Activated CD4-positive, alpha-beta T cell treated with anti-CD3 and anti-CD28 coated beads, Interleukin-2, amount 10 ng/mL, durations not matched to agents 7 days and 5 days (primary cell): ENCODE data around the gene LTB. TPM values are rescaled to one million over a fixed set of nuclear protein-coding genes. Genes with fewer than 3 reads are reported as not detected.

Experiments used
- CTCF ChIA-PET: fragments of 350-600 bp; sonication (Branson Sonifier 250); formaldehyde crosslinking; loops from one replicate; lab custom pipeline; 2021; ENCODE audit warnings: antibody characterized with exemption; lab: Charles Lee
- POLR2A ChIA-PET: fragments of 350-600 bp; sonication (Branson Sonifier 250); formaldehyde crosslinking; loops from one replicate; lab custom pipeline; 2021; ENCODE audit warnings: antibody characterized with exemption; lab: Charles Lee
- DNase-seq: peaks from one replicate; pipeline ENCODE4 v3.0.0-alpha.2; 2020
- H3K27ac Mint-ChIP-seq: one replicate; pipeline ENCODE4 v1.8.0; 2021; ENCODE audit warnings: mild to moderate bottlenecking, moderate library complexity, mixed read lengths
- H3K27me3 Mint-ChIP-seq: one replicate; pipeline ENCODE4 v1.8.0; 2021; ENCODE audit warnings: mixed read lengths
- H3K36me3 Mint-ChIP-seq: one replicate; pipeline ENCODE4 v1.8.0; 2021; ENCODE audit warnings: low read depth, mixed read lengths
- H3K4me1 Mint-ChIP-seq: one replicate; pipeline ENCODE4 v1.8.0; 2021; ENCODE audit warnings: mixed read lengths
- H3K4me3 Mint-ChIP-seq: one replicate; pipeline ENCODE4 v1.8.0; 2021; ENCODE audit warnings: mild to moderate bottlenecking, moderate library complexity, mixed read lengths
- H3K9me3 Mint-ChIP-seq: one replicate; pipeline ENCODE4 v1.8.0; 2021; ENCODE audit warnings: mixed read lengths
- total RNA-seq, 2 experiments: library from RNA; stranded (reverse); gene quantifications; one replicate each; pipeline ENCODE4 v1.2.3, GENCODE V29; 2021

LTB gene
- total RNA-seq, 2 experiments from 2014 or later, result 585 to 747 TPM

GRCh38 chr6:31531162-31531561 is 51.1 kb downstream of the LTB start:
- Mint-ChIP-seq H3K4me1 (peaks cover 12% of the 10 kb centered on the region), H3K27ac (no peak overlapping the region), H3K36me3 (peaks cover 61% of the 10 kb centered on the region), H3K9me3 (no peaks in the 10 kb centered on the region), H3K27me3 (no peaks in the 10 kb centered on the region), H3K4me3 (no peak overlapping the region)
- DNase-seq, result no peak
- ChIA-PET CTCF (no interaction called here), POLR2A (interaction anchor here (0.6 kb wide), 1 partner anchor 130 kb away, joined by 3 read pairs; no protein-coding TSS in a partner anchor)

- no peaks in the 10 kb centered on the region for H3K27me3 Mint-ChIP-seq
- ChIA-PET POLR2A (interaction anchor here (0.6 kb wide), 1 partner anchor 130 kb away, joined by 3 read pairs; no protein-coding TSS in a partner anchor), CTCF (no interaction called here)
- H3K9me3 Mint-ChIP-seq, result no peaks in the 10 kb centered on the region
- no peak overlapping the region for H3K4me3 Mint-ChIP-seq
- no peak for DNase-seq
- H3K4me1 Mint-ChIP-seq, result peaks cover 8% of the 10 kb centered on the region
- no peak overlapping the region for H3K27ac Mint-ChIP-seq
- peaks cover 56% of the 10 kb centered on the region for H3K36me3 Mint-ChIP-seq
Measured at GRCh38 chr6:31530659-31531058, 51.6 kb downstream of the LTB start.

Other genes starting within 250 kb of the LTB start
- 1,000 to 10,000 TPM; 4,654 to 4,702 TPM for gene HLA-B, start 225.2 kb downstream of the LTB start, total RNA-seq
- gene MICA, start 178.8 kb downstream of the LTB start, total RNA-seq, result 10 to 100 TPM; 10.5 to 10.8 TPM
- 10 to 100 TPM; 54.2 to 55.7 TPM for gene MICB, start 84.3 kb downstream of the LTB start, total RNA-seq
- not detected for gene MCCD1, start 53.5 kb downstream of the LTB start, total RNA-seq
- 100 to 1,000 TPM; 420 to 442 TPM for gene DDX39B, start 40.4 kb downstream of the LTB start, total RNA-seq
- gene ATP6V1G2, start 35.8 kb downstream of the LTB start, total RNA-seq, result 1 to 10 TPM; 3.6 to 3.7 TPM
- gene NFKBIL1, start 34.8 kb downstream of the LTB start, total RNA-seq, result 10 to 100 TPM; 15.8 to 16.0 TPM
- gene LTA, start 10.1 kb downstream of the LTB start, total RNA-seq, result 10 to 100 TPM; 20.9 to 27.0 TPM
- gene TNF, start 6.9 kb downstream of the LTB start, total RNA-seq, result 10 to 100 TPM; 46.5 to 47.1 TPM
- gene LST1, start 3.9 kb upstream of the LTB start, total RNA-seq, result 10 to 100 TPM; 33.3 to 36.8 TPM
- 10 to 100 TPM; 20.0 to 23.8 TPM for gene NCR3, start 10.6 kb upstream of the LTB start, total RNA-seq
- 10 to 100 TPM; 48.0 to 54.2 TPM for gene AIF1, start 32.8 kb upstream of the LTB start, total RNA-seq
- gene PRRC2A, start 38.3 kb upstream of the LTB start, total RNA-seq, result 100 to 1,000 TPM; 240 to 246 TPM
- 100 to 1,000 TPM; 268 to 286 TPM for gene BAG6, start 70.2 kb upstream of the LTB start, total RNA-seq
- gene APOM, start 73.5 kb upstream of the LTB start, total RNA-seq, result 1 to 10 TPM; 3.9 to 4.5 TPM
- 10 to 100 TPM; 20.2 to 20.9 TPM for gene C6orf47, start 78.4 kb upstream of the LTB start, total RNA-seq
- gene GPANK1, start 82.6 kb upstream of the LTB start, total RNA-seq, result 10 to 100 TPM; 34.4 to 42.9 TPM
- gene CSNK2B, start 83.7 kb upstream of the LTB start, total RNA-seq, result 100 to 1,000 TPM; 218 to 273 TPM
- gene LY6G5B, start 87.6 kb upstream of the LTB start, total RNA-seq, result 10 to 100 TPM; 26.0 to 27.4 TPM
- 1 to 10 TPM; 1.7 to 2.1 TPM for gene LY6G5C, start 98.6 kb upstream of the LTB start, total RNA-seq
- gene ABHD16A, start 120.9 kb upstream of the LTB start, total RNA-seq, result 10 to 100 TPM; 47.2 to 54.1 TPM
- gene LY6G6F, start 124.4 kb upstream of the LTB start, total RNA-seq, result not detected
- gene LY6G6D, start 132.9 kb upstream of the LTB start, total RNA-seq, result not detected
- gene LY6G6C, start 139.3 kb upstream of the LTB start, total RNA-seq, result not detected
- under 1 TPM; 0.15 to 0.19 TPM for gene MPIG6B, start 140.9 kb upstream of the LTB start, total RNA-seq
- gene DDAH2, start 146.9 kb upstream of the LTB start, total RNA-seq, result 10 to 100 TPM; 13.3 to 15.4 TPM
- gene CLIC1, start 154.1 kb upstream of the LTB start, total RNA-seq, result 100 to 1,000 TPM; 525 to 561 TPM
- gene MSH5, start 157.6 kb upstream of the LTB start, total RNA-seq, result 10 to 100 TPM; 56.1 to 58.0 TPM
- 10 to 100 TPM in 1 of 2 experiments, 1 to 10 TPM in 1; 9.8 to 12.0 TPM for gene SAPCD1, start 180.2 kb upstream of the LTB start, total RNA-seq
- gene VWA7, start 194.9 kb upstream of the LTB start, total RNA-seq, result 1 to 10 TPM; 5.2 to 5.4 TPM
- gene VARS1, start 213.3 kb upstream of the LTB start, total RNA-seq, result 100 to 1,000 TPM in 1 of 2 experiments, 10 to 100 TPM in 1; 85.0 to 100 TPM
- gene LSM2, start 224.5 kb upstream of the LTB start, total RNA-seq, result 100 to 1,000 TPM; 103 to 109 TPM
- gene HSPA1L, start 232.9 kb upstream of the LTB start, total RNA-seq, result 1 to 10 TPM; 3.3 to 3.5 TPM
- gene HSPA1A, start 233.1 kb upstream of the LTB start, total RNA-seq, result 10 to 100 TPM; 89.8 to 92.7 TPM
- gene HSPA1B, start 245.3 kb upstream of the LTB start, total RNA-seq, result 10 to 100 TPM; 44.0 to 47.2 TPM